Measurements from ENCODE around the gene GDF2.

Gene GDF2

DNA sequence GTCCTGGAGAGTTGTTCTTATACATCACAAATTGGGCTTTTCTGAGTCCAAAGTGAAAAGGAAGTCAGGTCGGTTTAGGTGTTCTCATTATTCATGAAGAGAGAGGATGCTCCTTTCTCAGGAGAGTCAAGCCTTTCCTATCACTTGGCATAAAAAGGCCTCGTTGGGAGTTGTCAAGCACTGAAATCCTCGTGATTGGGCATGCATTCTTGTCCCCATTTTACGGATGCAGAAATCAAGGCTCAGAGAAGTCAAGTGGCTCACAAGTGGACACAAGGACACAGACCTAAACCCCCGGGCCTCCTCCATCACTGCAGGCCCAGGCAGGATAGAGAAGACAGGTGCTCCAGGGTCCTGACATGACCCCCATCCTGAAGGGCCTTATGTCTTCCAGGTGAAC lies 34.5 kb downstream of the GDF2 start:
- DNase-seq: no peak

- no peak for DNase-seq
Measured at GRCh38 chr10:47357131-47357582, 34.9 kb downstream of the GDF2 start.

GRCh38 chr10:47357911-47358310 lies 35.7 kb downstream of the GDF2 start:
- no peak for DNase-seq

GRCh38 chr10:47358457-47358856 lies 36.2 kb downstream of the GDF2 start:
- DNase-seq: no peak

DNA sequence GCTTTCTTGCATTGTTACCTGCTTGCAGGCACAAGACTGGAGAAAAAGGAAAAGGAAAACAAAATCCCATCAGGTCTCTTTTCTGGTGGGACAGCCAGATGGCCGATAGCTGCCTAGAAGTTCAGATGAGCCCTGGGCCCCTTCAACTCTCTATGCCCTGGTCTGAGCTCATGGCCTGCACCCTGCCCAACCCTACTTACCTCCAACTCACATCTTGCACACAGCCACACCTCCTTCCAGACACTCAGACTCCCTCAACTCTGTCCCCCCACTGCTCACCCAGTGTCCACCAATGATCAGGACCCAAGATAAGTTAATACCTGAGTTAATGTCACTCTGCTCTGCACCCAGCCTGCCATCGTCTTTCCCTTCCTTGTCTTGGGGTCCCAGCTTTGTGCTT lies 36.8 kb downstream of the GDF2 start:
- no peak for DNase-seq

DNA sequence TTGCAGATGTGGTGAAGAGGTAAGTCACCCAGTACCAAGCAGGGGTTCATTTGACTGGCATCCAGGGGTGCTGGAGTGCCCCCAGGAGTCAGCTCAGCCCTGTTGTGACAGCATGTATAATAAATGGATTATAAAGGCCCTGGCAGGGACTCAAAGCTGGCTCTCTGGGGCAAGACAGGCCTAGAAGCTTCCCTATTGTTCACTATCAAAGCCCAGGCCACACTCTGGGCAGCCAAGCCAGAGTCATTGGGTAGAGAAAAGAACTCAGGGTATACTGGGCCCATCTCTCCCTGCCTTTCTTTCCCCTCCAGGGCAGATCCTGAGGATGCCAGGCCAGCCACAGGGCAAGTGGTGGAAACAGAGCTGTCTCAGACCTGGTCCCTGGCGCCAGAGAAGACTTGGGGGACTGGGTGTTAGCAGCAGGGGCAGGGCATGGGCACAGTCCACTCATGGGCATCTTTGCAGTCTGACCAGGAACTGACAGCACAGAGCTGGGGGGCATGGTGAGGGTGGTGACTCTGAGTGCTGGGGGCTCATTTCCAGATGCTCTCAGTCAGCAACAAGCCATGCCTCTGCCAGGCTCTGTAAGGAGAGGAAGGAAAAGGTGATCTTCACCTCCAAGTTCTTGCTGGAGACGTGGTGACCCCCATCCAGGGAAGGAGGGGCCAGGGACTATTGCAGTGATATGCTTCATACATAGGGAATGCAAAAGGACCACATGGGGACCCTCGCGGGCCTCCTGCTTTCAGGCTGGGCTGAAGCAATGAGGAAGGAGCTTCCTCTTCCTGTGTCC lies 37.6 kb downstream of the GDF2 start:
- DNase-seq: no peak

DNA sequence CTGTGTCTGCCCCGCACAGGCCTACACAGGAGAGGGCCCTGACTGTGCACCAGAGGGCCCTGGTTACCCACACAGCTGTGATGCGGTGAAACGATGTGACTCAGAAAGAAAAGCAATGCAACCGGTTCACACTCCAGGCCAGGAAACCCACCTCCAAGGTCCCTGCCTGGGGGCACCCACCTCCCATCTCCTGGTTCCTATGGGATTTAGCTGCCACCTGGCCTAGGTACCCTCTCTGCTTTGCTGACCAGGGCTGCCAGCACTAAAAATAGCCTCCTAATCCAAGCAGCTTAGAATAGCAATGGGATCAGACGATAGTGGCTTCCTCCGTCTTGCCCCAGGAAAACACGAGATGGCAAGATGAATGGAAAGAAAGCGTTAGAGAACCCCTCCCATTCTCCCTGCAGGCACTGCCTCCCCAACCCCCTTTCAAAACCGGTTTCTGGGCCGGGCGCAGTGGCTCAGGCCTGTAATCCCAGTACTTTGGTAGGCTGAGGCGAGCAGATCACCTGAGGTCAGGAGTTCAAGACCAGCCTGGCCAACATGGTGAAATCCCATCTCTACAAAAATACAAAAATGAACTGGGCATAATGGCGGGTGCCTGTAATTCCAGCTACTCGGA lies 38.3 kb downstream of the GDF2 start:
- DNase-seq: no peak

DNA sequence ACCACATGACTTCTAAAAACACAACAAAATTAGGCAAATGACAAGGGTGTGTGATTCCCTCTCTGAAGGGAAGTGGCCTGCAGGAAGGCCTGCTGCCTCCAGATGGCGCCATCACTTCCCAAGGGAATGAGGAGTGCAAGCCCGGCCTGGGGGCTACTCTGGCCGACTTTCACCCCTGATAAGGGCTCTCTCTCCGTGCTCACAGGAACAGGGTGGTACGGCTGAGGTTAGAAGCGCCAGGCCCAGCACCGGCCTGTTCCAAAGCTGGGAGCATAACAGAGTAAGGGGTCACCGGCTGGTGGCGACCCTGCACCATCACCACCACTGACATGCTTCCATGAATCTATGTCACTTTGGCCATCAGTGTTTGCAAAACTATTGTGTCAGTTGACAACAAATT lies 39.0 kb downstream of the GDF2 start:
- DNase-seq: no peak

- DNase-seq: no peak
Measured at GRCh38 chr10:47362199-47362598, 39.9 kb downstream of the GDF2 start.

GRCh38 chr10:47363781-47364180 lies 41.5 kb downstream of the GDF2 start:
- no peak for DNase-seq

DNA sequence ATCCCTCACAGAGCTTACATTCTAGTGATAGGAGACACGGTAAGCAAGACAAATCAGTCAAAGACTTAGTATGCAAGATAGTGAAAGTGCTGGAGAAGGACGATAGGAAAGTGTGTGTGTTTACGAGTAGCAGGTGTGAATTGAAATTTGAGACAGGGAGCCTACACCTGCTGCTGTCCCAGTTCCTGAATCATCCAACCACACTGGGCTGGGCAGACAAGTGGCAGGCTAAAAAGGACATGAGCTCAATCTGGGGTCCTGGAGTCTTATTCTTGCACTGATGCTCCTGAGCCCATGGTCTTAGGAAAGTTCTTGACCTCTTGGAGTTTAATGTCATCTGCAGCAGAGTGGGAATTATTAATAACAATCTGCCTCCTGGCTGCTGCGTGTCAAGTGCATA lies 42.1 kb downstream of the GDF2 start:
- no peak for DNase-seq

DNA sequence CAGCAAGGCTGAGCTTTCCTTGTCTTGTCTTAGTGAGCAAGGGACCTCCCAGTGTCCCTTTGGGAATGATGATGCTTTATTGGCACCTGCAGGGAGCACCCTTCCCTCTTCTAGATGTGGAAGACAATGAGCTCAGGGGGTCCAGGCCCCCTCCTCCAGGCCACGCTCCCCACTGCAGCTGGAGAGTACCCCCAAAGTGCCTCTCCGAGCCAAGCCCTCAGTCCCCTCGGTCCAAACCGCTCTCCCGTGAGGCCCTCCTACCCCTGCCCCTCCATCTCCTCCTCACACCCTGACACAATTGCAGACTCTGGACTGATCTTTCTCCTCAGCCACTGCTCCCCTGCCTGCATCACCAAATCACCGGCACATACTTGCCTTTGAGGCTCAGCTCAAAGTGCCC lies 42.7 kb downstream of the GDF2 start:
- DNase-seq: no peak

DNA sequence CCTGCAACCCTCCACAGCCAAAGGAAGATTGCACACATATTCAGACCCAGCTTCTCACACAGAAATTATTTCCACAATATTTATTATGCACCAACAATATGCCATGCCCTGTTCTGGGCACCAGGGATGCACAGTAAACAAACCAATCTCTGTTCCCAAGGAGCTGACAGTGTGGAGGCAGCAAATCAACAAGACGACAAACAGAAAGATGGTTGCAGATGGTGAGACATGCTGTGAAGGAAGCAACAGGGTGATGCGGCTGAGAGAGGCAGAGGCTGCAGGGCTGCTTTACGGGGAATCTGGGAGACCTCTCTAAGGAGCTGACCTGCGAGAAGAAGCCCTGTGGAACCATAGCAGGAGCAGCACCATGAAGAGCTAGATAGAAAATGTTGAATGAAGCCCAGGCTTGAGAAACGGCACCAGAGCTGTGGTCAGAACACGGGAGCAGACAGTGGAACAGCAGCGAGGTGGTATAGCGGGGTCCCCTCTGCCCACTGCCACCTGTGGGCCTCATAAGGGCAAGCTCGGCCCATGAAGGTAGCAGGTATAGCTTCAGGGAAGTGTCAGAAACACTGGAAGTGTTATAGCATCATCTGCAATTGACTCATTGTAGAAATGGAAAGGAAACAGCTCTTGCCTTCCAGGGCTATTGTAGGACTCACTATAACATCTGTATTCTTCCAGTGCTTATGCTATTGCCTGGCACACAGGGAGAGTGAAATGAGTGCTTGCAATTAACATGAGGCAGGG lies 43.4 kb downstream of the GDF2 start:
- no peak for DNase-seq

DNA sequence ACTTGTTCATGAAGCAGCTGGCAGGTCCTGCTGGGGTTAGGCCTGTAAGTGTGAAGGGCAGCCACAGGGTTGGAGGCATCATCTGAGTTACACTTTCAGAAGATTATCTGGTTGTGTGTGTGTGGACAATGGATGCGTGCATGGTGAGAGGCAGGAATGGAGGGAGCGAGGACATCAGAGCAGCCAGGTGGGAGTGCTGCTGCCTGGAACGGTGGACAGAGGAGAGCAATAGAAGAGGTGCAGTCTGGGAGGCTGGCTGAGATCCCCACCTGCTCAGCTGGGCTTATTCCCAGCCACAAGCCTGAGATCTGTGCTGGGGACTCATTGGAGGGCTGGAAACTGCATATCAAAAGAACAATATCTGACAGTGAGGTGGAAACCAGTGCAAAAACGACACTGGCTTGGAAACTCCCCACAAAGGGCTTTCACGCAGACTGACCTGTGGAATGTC lies 44.0 kb downstream of the GDF2 start:
- no peak for DNase-seq

- no peak for DNase-seq
Measured at GRCh38 chr10:47366731-47367460, 44.6 kb downstream of the GDF2 start.

DNA sequence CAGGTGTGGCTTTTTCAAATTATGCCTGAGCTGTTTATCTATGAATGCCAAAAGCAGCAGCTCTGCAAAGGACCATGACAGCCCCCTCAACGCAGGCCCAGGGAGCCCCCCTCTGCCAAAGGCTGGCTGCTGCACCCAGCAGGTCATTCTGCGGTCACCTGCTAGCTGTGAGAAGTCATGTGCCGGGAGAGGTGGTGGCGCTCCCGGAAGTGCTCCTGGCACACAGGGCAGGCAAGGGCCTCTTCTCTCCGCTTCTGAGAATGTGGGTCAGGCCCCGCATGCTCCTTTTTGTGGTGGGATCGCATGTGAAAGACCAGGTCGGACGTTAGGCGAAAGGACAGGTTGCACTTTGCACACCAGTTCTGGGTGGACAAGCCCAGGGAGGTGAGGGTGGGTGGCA lies 45.4 kb downstream of the GDF2 start:
- no peak for DNase-seq

DNA sequence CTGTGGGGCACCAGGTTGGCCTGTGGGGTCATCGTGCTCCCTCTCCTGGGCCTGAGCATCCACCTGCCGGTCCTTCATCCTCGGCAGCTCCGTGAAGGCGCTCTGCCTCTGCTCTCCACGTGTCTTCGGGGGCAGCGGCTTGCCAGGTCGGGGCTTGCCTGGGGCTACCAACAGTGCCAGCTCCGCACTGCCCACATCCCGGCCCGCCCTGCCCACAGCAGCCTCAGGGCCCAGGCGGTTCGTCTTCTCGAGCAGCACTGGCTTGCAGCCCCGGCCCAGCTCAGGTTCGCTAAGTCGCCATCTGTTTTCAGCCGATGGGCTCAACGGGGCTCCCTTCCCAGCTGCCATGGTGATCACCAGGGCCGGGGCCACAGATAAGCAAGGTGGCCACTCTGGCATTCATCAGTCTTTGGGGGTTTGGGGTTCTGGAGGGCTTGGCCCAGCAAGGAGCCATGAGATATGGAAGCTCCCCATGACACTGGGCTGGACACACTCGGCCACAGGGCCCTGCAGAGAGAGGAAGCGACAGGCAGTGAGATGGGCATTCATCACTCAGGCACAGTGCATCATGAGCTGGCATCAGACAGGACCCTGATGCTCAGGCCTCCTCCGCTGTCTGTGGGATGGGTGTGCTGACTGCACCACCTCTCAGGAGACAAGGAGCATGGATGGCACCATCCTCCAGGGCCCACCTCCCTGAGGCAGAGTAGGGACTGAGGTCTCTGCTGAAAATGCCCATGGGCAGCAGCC lies 46.4 kb downstream of the GDF2 start:
- DNase-seq: no peak

GRCh38 chr10:47369251-47369894 lies 47.1 kb downstream of the GDF2 start:
- DNase-seq: no peak

GRCh38 chr10:47370015-47370767 lies 47.9 kb downstream of the GDF2 start:
- DNase-seq: no peak

DNA sequence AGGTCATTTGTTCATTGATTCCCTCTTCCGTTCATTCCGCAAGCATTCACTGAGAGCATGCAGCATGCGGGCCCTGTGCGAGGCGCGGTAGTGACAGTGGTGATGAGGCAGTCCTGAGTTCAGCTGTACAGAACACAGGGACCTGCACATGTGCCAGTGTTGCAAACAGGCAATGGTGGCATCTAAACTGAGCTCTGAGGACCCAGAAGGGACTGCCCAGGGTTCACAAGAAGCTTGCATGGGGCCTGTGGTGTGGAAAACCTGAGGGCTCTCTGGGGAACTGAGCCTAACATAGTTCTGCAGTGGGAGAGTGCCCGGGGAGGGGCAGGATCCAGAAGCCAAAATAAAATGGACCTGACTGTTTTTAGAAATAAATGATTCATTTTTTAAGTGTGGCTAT lies 48.6 kb downstream of the GDF2 start:
- DNase-seq: no peak
